GM21576 (cell line): ENCODE data around the gene RGS7BP.

Source experiments
- ATAC-seq: cut with Tn5 transposase; IDR thresholded peaks from one replicate; pipeline ENCODE4 v1.9.1; 2021; ENCODE audit warnings: mild to moderate bottlenecking, moderate library complexity; ENCODE audit not compliant: unreplicated experiment

RGS7BP gene

GRCh38 chr5:64628901-64629300, 123.1 kb downstream of the RGS7BP start:
- ATAC-seq, result no peak

GRCh38 chr5:64629841-64630240, 124.0 kb downstream of the RGS7BP start:
- ATAC-seq, result no peak

GRCh38 chr5:64632251-64632650, 126.4 kb downstream of the RGS7BP start:
- ATAC-seq, result no peak

GRCh38 chr5:64634997-64635686, 129.3 kb downstream of the RGS7BP start:
- no peak for ATAC-seq

GRCh38 chr5:64637144-64637543, 131.3 kb downstream of the RGS7BP start:
- ATAC-seq, result no peak

GRCh38 chr5:64637837-64638443, 132.1 kb downstream of the RGS7BP start:
- no peak for ATAC-seq

GRCh38 chr5:64644831-64645230, 139.0 kb downstream of the RGS7BP start:
- no peak for ATAC-seq

GRCh38 chr5:64646169-64646568, 140.4 kb downstream of the RGS7BP start:
- no peak for ATAC-seq

- ATAC-seq, result no peak
These were observed 143.7 kb downstream of the RGS7BP start for GRCh38 chr5:64649512-64649911.

- no peak for ATAC-seq
These were observed 148.1 kb downstream of the RGS7BP start for GRCh38 chr5:64653766-64654560.

- no peak for ATAC-seq
These were observed 148.7 kb downstream of the RGS7BP start for GRCh38 chr5:64654561-64654938.

- no peak for ATAC-seq
These were observed 149.8 kb downstream of the RGS7BP start for GRCh38 chr5:64655596-64655995.

GRCh38 chr5:64659289-64659688, 153.5 kb downstream of the RGS7BP start:
- ATAC-seq, result no peak
